Parietal lobe (tissue), 1 donor: ENCODE data around the gene OPALIN. TPM values are rescaled to one million over a fixed set of nuclear protein-coding genes. Genes with fewer than 3 reads are reported as not detected.

Source experiments
- total RNA-seq: library from RNA; depleted of rRNA; stranded (reverse); fragments of >200 nt; gene quantifications from one replicate; pipeline ENCODE4 v1.2.3, GENCODE V29; 2014

Gene OPALIN
- not detected for total RNA-seq

GRCh38 chr10:96358851-96359540 is at the start of gene OPALIN:
OPALIN (minus strand) TSS chr10:96359002; CDS start chr10:96358896, 106 bp downstream.

GRCh38 chr10:96304230-96304629 is 54.6 kb downstream of the OPALIN start, which contains the start of gene DNTT:
DNTT (plus strand) TSS chr10:96304434; CDS start chr10:96304498, 64 bp downstream.

Other genes with a start within 250 kb of the OPALIN start
- 88.9 TPM for gene ZNF518A, start 228.7 kb downstream of the OPALIN start, total RNA-seq
- 1.3 TPM for gene BLNK, start 87.4 kb downstream of the OPALIN start, total RNA-seq
- not detected for gene DNTT, start 54.6 kb downstream of the OPALIN start, total RNA-seq
- gene TLL2, start 154.9 kb upstream of the OPALIN start, total RNA-seq, result 0.63 TPM
- 106 TPM for gene TM9SF3, start 228.0 kb upstream of the OPALIN start, total RNA-seq